Effector CD4-positive, alpha-beta T cell (primary cell): ENCODE measurements around the gene PBXIP1.
"Not testable (repeated sequence)": the region's sequence is repeated elsewhere in the genome, so short reads cannot be mapped to it uniquely, and the experiment has no call there.

Experiments
- DNase-seq: peaks from one replicate; pipeline ENCODE4 v3.0.0-alpha.2; 2020
- total RNA-seq: gene quantifications from one replicate; lab custom pipeline; 2026; lab: John Stamatoyannopoulos, UW

PBXIP1 gene
- 759 reads per million, percentile 99 among the genes with 10 or more reads in this experiment for total RNA-seq

- DNase-seq: peak; percentile 76
These were observed at the start of gene PBXIP1 for GRCh38 chr1:154955718-154956543. Gene PBXIP1 (minus strand): TSS chr1:154956099. CDS start chr1:154953721, 2,378 bp downstream.

GRCh38 chr1:155005076-155006011, 49.4 kb upstream of the PBXIP1 start:
- no peak for DNase-seq

GRCh38 chr1:155004352-155005075, 48.6 kb upstream of the PBXIP1 start:
- no peak for DNase-seq

GRCh38 chr1:155003766-155004351, 48.0 kb upstream of the PBXIP1 start:
- DNase-seq: no peak

- no peak for DNase-seq
These were observed 47.4 kb upstream of the PBXIP1 start for GRCh38 chr1:155003227-155003765.

- no peak for DNase-seq
These were observed 46.7 kb upstream of the PBXIP1 start, which contains the start of gene ZBTB7B for GRCh38 chr1:155002464-155003226. Gene ZBTB7B (plus strand): TSS chr1:155002802. CDS start chr1:155014661, 11,859 bp downstream.

GRCh38 chr1:155001675-155002463, 46.0 kb upstream of the PBXIP1 start:
- DNase-seq: peak; percentile 97

GRCh38 chr1:155001425-155001674, 45.5 kb upstream of the PBXIP1 start:
- DNase-seq: no peak

- DNase-seq: peak; percentile 73
These were observed 45.0 kb upstream of the PBXIP1 start for GRCh38 chr1:155000726-155001424.

GRCh38 chr1:155000411-155000725, 44.5 kb upstream of the PBXIP1 start:
- no peak for DNase-seq

- DNase-seq: no peak
These were observed 43.9 kb upstream of the PBXIP1 start for GRCh38 chr1:154999571-155000410.

GRCh38 chr1:154998818-154999570, 43.1 kb upstream of the PBXIP1 start:
- peak; percentile 39 for DNase-seq

GRCh38 chr1:154998201-154998780, 42.4 kb upstream of the PBXIP1 start:
- DNase-seq: no peak

GRCh38 chr1:154996966-154997701, 41.2 kb upstream of the PBXIP1 start:
- no peak for DNase-seq

- not testable (repeated sequence) for DNase-seq
These were observed 39.5 kb upstream of the PBXIP1 start for GRCh38 chr1:154995301-154995983.

GRCh38 chr1:154994591-154994990, 38.7 kb upstream of the PBXIP1 start:
- DNase-seq: no peak

GRCh38 chr1:154994269-154994587, 38.3 kb upstream of the PBXIP1 start:
- DNase-seq: no peak
